GM19239 (cell line): Measurements from ENCODE around the gene TTC7B.

Experiments
- DNase-seq: peaks from one replicate; pipeline ENCODE4 v3.0.0; 2011; ENCODE audit warnings: low spot score; ENCODE audit not compliant: insufficient read length
- FAIRE-seq: peaks from 2 replicates; lab custom pipeline; 2011; peaks lifted over from hg19 to GRCh38; lab: Jason Lieb, UNC

TTC7B gene

GRCh38 chr14:90511252-90511651 lies 305.0 kb downstream of the TTC7B start:
- FAIRE-seq (no peak), DNase-seq (no peak)

GRCh38 chr14:90510159-90510558 lies 306.1 kb downstream of the TTC7B start:
- FAIRE-seq (no peak), DNase-seq (no peak)

GRCh38 chr14:90509403-90509802 lies 306.8 kb downstream of the TTC7B start:
- FAIRE-seq (no peak), DNase-seq (no peak)

- FAIRE-seq (no peak), DNase-seq (no peak)
Observed at GRCh38 chr14:90508536-90509254, 307.5 kb downstream of the TTC7B start.

GRCh38 chr14:90508036-90508435 lies 308.2 kb downstream of the TTC7B start:
- DNase-seq (no peak), FAIRE-seq (no peak)

- no peak for FAIRE-seq
- DNase-seq, result no peak
Observed at GRCh38 chr14:90507428-90507827, 308.8 kb downstream of the TTC7B start.

- DNase-seq (no peak), FAIRE-seq (no peak)
Observed at GRCh38 chr14:90506748-90507147, 309.5 kb downstream of the TTC7B start.

DNA sequence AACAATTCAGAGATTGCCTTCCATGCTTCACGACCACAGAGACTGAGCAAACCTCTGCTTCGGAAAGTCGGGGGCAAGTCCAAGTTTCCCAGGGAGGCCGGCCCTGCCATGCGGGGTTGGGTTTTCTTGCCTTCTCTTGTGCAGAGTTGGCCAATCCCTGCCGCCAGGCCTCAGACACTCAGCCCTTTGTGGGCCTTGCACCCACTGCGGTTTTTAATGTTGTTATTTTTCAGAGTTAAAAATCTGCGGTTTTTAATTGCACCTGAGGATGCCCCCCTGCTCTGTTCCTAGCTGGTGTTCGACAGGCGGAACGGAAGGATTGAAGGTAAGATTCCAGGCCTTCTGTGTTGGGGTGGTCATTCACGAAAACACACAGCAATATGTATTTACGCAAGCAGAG lies 310.7 kb downstream of the TTC7B start:
- DNase-seq (no peak), FAIRE-seq (no peak)

DNA sequence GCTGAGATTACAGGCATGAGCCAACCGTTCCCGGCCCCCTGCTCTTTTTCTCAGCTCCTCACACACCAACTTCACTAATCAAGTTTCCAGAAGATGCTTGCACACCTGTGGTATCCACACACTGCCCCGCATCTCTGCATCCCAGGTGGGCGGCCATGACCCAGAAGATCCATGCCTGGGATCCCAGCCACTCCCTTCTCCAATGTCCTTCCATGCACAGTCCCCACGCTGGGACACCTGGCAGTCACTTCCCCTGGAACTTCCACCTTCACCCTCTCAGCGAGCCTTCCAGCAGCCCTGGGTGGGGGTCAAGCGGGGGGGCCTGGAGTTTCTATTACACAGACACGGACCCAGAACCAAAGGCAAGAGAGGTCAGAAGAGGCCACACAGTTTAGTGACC lies 311.6 kb downstream of the TTC7B start:
- DNase-seq (no peak), FAIRE-seq (no peak)

DNA sequence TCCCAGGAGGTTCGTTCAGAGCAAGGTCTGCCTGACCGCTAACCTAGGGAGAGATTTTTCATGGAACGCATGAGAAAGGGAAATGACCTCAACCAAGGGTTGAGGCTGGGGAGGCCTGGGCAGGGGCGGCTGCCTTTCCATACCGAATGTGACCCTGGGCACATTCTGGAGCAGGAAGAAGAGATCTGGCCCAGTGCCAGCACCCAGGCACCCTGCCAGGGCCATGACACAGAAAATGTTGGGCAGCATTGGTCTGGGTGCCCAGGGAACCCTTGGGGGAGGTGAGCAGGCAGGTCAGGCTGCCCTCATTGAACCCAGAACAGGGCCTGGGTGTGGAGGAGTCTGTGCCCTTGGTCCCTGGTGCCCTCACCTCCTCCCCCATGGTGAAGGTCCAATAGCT lies 312.6 kb downstream of the TTC7B start:
- no peak for DNase-seq
- FAIRE-seq, result no peak

DNA sequence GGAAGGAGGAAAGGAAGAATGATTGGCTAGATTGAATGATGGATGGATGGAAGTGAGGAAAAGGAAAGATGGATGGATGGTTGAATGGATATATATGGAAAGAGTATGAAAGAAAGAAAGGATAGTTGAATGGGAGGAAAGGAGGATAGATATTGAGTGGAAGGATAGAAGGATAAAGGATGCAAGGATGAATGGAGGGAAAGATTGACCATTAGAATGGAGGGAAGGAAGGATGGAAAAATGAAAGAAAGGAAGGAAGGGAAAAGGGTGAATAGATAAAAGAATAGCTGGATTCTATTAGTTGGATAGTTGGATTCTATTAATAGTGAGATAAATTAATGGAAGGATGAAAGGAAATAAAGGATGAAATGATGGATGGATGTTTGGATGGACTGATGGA lies 313.5 kb downstream of the TTC7B start:
- DNase-seq, result no peak
- no peak for FAIRE-seq

GRCh38 chr14:90500665-90501370 lies 315.4 kb downstream of the TTC7B start:
- DNase-seq (peak; percentile 42), FAIRE-seq (no peak)

DNA sequence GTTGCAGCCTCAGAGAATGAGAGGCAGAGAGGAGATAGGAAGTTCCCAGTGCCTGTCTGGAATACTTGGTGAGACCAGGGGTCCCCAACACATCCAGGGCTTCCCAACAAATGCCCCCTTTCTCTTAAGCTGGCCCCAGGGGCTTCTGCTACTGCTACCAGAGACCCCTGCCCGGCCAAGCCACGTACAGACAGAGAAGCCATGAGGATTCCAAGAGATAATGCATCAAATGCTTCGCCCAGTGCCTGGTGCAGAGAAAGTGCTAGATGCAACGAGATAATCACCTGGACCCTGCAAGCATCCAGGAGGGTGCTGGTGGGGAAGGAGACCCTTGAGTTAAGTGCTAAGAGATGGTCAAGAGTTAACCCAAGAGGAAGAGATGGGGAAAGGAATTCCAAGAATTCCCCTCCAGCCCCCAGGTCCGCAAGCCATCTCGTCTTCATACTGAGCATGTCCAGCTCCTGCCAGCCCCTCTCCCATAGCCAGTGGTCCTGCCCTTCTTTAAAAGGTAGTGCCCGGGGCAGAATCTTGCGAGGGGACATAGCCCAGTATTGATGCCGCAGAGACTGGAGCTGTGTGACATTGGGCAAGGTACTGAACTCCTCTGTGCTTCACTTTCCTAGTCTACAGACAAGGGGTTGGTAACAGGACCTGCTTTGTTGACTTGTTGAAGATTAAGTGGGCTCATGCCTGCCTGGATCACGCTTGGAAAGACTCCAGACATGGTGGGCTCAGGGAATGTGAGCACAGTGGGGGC lies 316.1 kb downstream of the TTC7B start:
- no peak for FAIRE-seq
- no peak for DNase-seq

GRCh38 chr14:90499121-90499520 lies 317.1 kb downstream of the TTC7B start:
- FAIRE-seq (no peak), DNase-seq (no peak)

- DNase-seq (no peak), FAIRE-seq (no peak)
Observed at GRCh38 chr14:90498198-90498597, 318.0 kb downstream of the TTC7B start.

GRCh38 chr14:90496379-90496778 lies 319.9 kb downstream of the TTC7B start:
- DNase-seq (no peak), FAIRE-seq (no peak)

GRCh38 chr14:90495357-90496276 lies 320.6 kb downstream of the TTC7B start:
- no peak for FAIRE-seq
- peak; percentile 65 for DNase-seq

DNA sequence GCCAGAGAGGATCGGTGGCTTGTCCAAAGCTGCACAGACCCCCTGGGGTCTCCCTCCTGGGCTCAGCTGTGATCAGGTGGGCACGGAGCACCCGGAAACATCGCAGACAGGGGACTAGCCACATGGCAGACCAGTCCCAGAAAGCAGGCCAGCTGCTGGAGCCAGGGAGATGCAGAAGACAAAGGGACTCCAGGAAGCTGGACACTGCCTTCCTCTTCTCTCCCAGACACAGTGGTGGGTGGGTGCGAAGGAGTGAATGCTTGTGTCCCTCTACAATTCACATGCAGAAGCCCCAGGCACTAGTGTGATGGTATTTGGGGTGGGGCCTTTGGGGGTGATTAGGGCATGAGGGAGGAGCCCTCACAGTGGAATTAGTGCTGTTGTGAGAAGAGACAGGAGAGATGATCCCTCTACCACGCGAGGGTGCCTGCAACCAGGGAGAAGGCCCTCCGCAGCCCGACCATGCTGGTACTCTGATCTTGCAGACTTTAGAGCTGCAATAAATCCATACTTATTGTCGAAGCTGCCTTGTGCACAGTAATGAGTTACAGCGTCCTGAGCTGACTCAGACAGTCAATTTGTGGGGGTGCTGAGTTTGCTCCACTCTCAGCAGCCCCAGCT lies 324.2 kb downstream of the TTC7B start:
- DNase-seq, result no peak
- no peak for FAIRE-seq

GRCh38 chr14:90491221-90491885 lies 324.9 kb downstream of the TTC7B start:
- FAIRE-seq (no peak), DNase-seq (no peak)
